HG03378 (cell line): ENCODE data around the gene PLXNA2.

Experiments used
- ATAC-seq: cut with Tn5 transposase; IDR thresholded peaks from one replicate; pipeline ENCODE4 v1.9.1; 2021; ENCODE audit warnings: mild to moderate bottlenecking, moderate library complexity; ENCODE audit not compliant: unreplicated experiment

The PLXNA2 gene

DNA sequence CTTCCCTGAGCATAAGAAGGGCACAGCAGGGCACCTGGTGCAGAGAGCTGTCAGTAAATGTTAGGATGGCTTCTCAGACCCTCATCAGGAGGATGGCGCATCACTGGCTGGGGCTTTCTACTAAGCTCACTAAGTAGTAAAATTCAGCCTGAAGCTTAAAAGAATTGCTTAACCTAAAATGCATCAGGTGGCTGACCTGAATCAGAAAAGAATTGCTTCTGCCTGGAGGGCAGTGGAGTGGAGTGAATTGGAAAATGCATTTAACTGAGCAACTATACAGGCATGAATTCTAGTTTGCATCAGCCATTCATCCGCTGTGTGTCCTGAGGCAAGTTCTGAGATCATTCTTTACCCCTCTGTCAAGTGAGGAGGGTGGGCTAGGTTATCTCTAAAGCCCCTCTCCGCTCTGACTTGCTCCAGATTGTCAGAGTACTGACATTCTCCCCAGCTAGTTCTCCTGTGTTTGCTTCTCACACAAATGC, 191.2 kb downstream of the PLXNA2 start:
- ATAC-seq: no peak

GRCh38 chr1:208052135-208052534, 192.0 kb downstream of the PLXNA2 start:
- no peak for ATAC-seq

- ATAC-seq: no peak
Observed at GRCh38 chr1:208051651-208052050, 192.5 kb downstream of the PLXNA2 start.

DNA sequence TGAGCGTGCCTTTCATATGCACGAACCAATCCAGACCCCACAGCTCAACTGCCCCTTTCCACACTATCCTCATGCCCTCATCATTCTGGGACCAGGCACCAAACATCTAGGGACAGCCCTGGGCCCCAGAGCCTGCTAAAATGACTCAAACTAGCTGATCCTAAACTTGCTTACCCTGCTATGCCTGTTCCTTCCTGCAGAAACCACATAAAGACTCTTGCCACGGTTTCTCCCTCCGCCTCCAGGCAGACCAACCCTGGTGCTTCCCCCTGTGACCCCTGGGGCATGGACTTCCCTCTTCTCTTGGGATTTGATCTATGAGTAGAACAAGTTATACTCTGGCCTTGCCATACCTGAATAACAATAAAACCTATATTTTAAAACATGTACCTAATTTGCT, 195.3 kb downstream of the PLXNA2 start:
- ATAC-seq: no peak

- ATAC-seq: no peak
Observed at GRCh38 chr1:208047975-208048374, 196.2 kb downstream of the PLXNA2 start.

DNA sequence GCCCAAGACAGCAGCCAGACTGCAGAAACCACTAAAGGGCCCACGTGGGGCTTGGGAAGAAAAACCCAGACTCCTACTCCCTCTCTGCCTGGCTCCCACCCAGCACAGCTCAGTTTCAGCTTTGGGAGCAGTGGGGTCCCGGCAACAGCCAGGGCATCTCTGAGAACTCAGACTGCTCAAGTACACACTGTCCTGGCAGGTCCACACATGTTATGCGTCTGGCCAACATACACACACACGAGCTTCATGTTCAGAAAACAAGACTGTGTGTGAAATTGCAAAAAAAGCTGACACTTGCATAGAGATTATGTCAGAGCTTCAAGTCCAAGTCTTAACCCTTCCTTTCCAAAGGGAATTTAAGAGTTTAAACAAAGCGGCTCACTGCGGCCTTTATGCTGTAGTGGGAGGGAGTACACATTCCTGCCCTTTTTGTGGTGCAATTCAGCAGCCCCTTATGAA, 196.7 kb downstream of the PLXNA2 start:
- no peak for ATAC-seq

DNA sequence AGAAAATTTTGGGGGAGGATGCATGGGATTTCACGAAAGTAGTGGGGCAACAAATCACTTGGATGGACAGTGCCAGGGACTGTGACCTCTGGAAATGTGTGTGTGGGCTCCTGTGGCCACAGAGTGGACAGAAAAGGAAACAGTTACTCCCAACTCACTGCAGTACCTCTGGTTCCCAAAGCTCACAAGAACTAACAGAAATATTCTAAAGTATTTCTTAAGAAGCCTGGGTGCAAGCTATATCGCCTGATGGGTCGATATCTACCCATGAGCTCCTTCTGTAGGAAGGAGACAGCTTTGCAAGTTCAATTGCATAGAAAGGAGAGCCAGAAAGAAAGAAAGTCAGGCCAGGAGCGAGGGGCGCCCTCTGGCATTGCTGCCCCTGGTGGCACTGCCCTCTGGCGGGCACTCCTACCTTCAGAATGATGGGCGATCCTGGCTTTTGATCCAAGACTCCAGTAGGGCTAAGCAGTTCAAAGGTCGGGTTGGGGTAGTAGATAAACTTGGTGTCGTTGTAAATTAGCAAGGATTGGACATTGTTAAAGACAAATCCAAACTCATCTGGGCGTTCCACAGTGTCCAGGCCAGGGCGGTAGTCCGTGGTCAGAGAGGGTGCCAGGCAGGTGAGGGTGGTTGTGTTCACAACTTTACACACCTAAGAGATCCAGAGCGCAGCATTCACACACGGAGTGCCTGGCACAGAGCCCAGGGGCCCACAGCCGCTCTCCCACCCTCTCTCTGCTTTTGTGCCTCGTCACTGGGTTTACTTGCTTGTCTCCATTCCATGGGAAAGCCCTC, 198.5 kb downstream of the PLXNA2 start:
- ATAC-seq: no peak

GRCh38 chr1:208044589-208045462, 199.4 kb downstream of the PLXNA2 start:
- ATAC-seq: no peak

DNA sequence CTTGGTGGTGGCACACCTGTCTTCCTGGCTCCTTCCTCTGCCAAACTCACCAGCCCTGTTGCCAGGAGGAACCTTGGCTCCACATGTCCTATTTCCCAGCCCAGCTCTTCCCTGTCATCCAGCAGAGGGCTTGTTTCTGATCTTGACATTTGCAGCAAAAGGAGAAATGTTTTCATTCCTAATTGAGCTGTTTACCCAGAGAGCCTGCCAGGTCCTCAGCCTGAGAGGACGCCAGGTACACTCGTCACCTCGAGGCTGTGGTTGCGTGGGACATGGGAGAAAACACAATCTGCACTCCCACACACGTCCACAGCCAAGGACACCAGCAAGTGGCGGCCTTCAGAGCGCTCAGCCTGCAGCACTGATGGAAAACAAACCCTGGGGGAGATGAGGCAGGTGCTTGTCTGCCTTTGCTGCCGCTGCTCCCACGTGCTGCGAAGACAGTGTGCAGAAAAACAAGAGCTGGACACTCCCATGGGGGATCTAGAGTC, 200.4 kb downstream of the PLXNA2 start:
- ATAC-seq: no peak

DNA sequence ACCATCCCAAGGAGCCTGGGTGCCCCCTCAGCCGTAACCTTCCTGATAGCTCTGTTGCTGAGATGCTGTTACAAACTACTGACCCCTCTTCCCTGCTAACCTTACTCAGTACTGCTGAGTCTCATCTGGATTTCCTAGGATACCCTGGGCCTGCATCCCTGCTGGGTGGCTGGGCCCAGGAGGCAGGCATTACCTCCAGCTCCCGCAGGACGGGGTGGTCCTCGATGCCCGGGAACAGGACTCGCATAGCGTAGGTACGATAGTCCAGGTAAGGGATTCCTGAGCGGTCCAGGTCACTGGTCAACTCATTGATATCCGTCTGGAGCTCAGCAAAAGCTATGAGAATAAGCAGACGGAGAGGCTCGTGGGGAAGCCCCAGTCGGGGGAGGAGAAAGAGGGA, 201.3 kb downstream of the PLXNA2 start:
- ATAC-seq: no peak

DNA sequence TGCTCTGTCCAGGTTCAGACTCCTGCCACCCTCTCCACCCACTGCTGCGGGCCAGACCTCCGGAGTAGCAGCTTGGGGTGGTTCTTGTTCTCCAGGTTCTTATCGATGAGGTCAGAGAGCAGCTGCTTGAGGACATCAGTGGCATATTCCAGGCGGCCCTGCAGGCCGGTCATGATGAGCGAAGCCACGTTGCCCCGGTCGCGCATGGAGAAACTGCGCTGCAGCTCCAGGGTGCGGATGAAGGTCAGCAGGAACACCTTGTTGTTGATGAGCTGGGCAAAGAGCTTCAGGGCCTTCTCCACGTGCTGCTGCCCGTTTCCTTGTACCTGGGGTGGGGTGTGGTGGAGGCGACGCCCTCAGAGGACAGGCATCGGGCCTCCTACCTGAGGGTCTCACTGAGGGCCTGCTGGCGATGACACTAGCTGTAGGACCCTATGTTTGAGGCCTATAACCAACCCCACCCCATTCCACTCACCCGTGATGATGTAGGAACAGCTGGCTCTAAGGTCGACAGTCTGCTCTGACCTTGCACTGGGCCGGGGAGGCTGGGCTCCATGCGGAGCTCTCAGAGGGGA, 202.1 kb downstream of the PLXNA2 start:
- ATAC-seq: no peak

GRCh38 chr1:208041505-208041904, 202.7 kb downstream of the PLXNA2 start:
- ATAC-seq: no peak

- ATAC-seq: no peak
Observed at GRCh38 chr1:208040821-208041297, 203.3 kb downstream of the PLXNA2 start.

DNA sequence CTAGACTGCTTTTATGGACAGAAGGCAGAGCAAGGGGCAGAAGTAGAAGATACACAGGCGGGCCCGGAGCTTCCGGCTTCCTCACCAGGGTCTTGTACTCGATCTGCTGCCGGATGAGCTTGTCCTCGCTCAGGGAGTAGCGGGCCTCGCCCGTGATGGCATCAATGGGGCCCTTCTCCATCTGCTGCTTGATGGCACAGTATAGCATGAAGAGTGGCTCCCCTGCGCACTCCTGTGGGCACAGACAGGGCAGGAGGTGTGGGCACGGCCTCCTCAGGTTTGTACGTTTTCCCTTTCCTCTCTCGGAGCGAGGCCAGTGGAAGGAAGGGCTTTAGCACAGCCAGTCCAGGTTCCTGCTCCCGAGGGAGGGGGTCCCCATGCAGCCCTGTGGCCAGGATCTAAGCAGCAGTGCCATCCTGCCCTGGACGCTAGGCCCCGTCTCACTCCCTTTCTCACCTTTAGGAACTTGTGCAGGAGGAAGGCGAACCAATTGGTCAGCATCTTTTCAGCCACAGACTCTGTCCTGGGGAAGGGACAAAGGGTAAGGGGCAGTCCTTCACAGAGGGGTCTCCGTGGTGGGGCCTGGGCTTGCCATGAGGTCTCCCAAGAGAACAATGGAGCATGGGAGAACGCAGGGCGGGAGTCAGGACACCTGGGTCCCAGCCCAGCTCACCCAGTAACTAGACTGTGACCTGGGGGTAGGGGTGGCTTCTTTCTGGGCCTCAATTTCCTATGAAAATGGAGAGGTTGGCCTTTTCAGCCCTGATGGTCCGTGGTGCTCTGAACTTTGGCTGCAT, 204.4 kb downstream of the PLXNA2 start:
- ATAC-seq: no peak

DNA sequence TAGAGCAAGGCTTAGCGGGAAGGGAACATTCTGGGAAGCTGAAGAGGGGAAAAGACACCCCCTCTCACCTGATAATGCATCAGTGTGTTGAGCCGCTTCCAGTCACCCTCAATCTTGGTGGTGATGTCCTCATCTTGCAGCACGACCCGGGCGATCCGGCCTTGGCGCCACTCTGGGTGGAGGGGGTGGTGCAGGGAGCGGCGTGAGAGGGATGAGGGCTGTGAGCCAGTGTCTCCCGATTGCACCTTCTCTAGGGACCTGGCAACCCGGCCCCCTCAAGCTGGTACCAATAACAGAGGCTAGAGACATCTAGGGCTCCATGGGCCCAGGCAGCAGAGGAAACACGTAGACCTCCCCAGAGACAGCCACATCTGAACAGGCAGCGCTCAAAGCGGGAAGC, 205.9 kb downstream of the PLXNA2 start:
- no peak for ATAC-seq

- no peak for ATAC-seq
Observed at GRCh38 chr1:208036918-208037766, 207.0 kb downstream of the PLXNA2 start.

GRCh38 chr1:208036106-208036808, 207.9 kb downstream of the PLXNA2 start:
- ATAC-seq: no peak

DNA sequence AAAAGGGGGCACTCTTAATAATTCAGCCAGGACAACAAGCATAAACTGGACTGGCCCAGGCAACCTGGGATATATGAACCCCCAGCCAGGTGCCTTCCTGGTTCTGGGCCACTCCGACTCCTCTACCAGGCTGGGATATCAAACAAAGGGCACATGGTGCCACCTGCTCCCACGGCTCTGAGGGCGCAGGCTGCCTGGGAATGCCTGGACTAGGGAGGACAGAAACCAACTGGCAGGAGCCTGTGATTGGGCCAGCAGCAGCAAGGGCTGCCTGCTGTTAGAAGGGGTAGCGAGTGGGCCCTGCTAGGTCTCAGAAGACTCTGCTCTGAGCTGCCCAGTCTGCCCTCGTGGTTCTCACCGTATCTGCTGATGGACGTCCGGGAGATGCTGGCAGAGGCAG, 210.0 kb downstream of the PLXNA2 start:
- no peak for ATAC-seq

DNA sequence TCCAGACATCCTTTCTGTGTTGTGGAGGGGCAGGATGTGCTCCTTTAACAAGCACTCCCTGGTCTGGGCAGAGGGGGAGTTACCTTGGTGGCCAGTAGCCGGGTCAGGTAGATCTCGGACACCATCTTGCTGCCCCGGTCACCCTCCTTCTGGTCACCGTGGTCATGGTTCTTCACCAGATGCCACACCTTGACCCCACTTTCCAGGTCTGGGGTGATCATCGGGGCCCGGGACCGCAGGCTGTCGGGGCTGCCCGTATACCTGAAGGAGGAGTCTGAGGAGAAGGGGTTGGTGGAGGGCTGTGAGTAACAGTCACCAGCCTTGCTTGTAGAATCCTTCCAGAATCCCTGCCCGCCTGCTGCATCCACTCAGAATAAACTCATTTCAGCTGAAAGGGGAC, 210.9 kb downstream of the PLXNA2 start:
- no peak for ATAC-seq
